Panc1 (cell line): ENCODE measurements around the gene APOL2.

Source experiments
- CTCF ChIP-seq: fragments of 450-650 bp; IDR thresholded peaks from 2 replicates; pipeline ENCODE4 v1.5.1; 2017; ENCODE audit warnings: mild to moderate bottlenecking
- REST ChIP-seq, 2 experiments: IDR thresholded peaks; 2 replicates each; pipeline ENCODE4 v1.6.1; 2011 to 2012; ENCODE audit warnings: low read depth in 2 of 2, control low read depth in 1 of 2, low read length in 1 of 2, mild to moderate bottlenecking in 1 of 2, moderate library complexity in 1 of 2; ENCODE audit not compliant: insufficient read depth in 1 of 2

GRCh38 chr22:36256478-36256877, 17.2 kb upstream of the APOL2 start:
- no peak for TF ChIP-seq CTCF
- no peak for TF ChIP-seq REST (IDR thresholded peaks at IDR 0.05; ENCODE audit: insufficient read depth in 1 of 2, low read depth in 2 of 2, low read length in 1 of 2)
